ENCODE measurements around the gene AMBRA1.

AMBRA1 gene

DNA sequence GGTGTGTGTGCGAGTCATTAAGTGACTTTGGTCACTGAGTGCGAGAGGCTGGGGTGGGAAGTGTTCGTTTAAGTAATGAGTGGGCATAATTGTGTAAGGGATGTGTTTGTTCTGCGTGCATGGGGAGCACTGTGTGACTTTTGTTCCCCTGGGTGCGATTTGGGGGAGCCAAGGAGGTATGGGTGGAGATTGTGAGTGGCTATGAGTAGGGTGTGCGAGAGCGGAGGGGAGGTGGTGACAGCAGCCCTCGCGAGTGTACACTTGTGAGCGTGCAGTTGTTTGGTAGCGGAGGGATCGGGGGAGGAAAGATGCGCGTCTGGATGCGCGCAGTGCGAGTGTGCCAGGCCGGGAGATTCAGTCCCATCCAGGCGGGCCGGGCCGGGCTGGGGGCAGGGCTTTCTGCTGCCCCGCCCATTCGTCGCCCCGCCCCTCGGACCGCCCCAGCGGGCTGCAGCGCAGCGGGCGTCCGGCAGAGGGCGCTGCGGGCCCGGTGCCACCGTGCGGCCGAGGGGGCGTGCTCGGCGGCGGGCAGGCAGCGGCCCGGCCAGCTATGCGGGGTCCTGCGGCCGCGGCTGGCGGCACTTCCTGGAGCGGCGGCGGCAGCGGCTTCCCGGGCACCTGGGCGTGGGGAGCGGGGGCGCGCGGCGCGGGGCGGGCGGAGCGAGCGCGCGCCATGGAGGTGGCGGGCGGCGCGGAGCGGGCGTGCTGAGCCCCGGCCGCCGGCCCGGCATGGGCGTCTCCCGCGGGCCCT lies 246.8 kb downstream of the AMBRA1 start, which contains the start of gene DGKZ:
DGKZ (plus strand) TSS at position 578 of the 751 bp plus-strand sequence. CDS start 197 bp downstream, outside the sequence.
- H3K4me3 ChIP-seq (replicated peaks; ENCODE audit: low read depth, low read length) = peak within 1 kb of the TSS; percentile 79
- DNase-seq (ENCODE audit: low read depth) = peak; percentile 81
- TF ChIP-seq, protein P1, sequence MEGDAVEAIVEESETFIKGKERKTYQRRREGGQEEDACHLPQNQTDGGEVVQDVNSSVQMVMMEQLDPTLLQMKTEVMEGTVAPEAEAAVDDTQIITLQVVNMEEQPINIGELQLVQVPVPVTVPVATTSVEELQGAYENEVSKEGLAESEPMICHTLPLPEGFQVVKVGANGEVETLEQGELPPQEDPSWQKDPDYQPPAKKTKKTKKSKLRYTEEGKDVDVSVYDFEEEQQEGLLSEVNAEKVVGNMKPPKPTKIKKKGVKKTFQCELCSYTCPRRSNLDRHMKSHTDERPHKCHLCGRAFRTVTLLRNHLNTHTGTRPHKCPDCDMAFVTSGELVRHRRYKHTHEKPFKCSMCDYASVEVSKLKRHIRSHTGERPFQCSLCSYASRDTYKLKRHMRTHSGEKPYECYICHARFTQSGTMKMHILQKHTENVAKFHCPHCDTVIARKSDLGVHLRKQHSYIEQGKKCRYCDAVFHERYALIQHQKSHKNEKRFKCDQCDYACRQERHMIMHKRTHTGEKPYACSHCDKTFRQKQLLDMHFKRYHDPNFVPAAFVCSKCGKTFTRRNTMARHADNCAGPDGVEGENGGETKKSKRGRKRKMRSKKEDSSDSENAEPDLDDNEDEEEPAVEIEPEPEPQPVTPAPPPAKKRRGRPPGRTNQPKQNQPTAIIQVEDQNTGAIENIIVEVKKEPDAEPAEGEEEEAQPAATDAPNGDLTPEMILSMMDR (IDR thresholded peaks at IDR 0.05; ENCODE audit: low read length, missing control alignments) = peak; percentile 19

All from fibroblast of pulmonary artery (primary cell).